Gastrocnemius medialis (tissue), 4 donors: ENCODE data around the gene FAM234A.

Experiments used
- CTCF ChIP-seq, 5 experiments: fragments of 450-650 bp in 3 of 5; fragments of 200-600 bp in 2 of 5; sonication (generic) in 2 of 5; IDR thresholded peaks in 4 of 5; conservative IDR thresholded peaks in 1 of 5; 1 replicate in 4 of 5; 2 replicates in 1 of 5; pipeline ENCODE4 v1.5.1; 2016 to 2019; ENCODE audit warnings: antibody characterized with exemption in 5 of 5, mild to moderate bottlenecking in 3 of 5, moderate library complexity in 3 of 5
- POLR2A ChIP-seq, 2 donors: fragments of 450-650 bp; IDR thresholded peaks; one replicate each; pipeline ENCODE4 v1.6.1; 2017; ENCODE audit warnings: antibody characterized with exemption in 2 of 2, mild to moderate bottlenecking in 2 of 2, moderate library complexity in 2 of 2

DNA sequence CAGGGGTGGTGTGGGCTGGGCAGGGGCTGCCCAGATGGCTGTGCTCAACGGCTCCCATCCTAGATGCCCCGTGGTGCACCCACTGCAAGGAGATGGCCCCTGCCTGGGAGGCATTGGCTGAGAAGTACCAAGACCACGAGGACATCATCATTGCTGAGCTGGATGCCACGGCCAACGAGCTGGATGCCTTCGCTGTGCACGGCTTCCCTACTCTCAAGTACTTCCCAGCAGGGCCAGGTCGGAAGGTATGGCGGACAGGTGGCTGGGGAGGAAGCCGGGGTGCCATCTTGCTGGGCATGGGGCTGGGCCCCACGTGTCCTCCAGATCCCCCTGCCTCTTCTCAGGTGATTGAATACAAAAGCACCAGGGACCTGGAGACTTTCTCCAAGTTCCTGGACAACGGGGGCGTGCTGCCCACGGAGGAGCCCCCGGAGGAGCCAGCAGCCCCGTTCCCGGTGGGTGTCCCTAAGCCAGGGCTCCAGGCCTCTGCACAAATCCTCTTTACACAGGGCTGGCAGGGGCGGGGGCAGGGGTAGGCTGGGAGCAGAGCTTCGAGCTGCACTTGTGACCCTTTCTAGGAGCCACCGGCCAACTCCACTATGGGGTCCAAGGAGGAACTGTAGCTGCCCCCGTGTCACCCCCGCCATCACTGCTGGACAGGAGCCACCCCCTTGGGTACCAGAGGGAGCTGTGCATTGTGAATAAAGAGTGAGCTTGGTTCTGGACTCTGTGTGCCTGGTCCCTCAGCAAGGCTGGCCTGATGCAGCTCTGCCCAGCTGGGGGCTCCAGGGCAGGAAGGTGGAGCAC, 52.1 kb downstream of the FAM234A start:
- TF ChIP-seq CTCF (IDR thresholded peaks at IDR 0.05 in 4 of 5, conservative IDR thresholded peaks at IDR 0.05 in 1 of 5) (no peak), POLR2A (IDR thresholded peaks at IDR 0.05) (no peak)
